LNCAP (cell line): ENCODE data around the gene FRMD6.

Experiments used
- TF ChIP-seq, protein P1 (sequence below): fragments of 450-650 bp; IDR thresholded peaks from 2 replicates; pipeline ENCODE4 v1.5.1; 2017; ENCODE audit warnings: mild to moderate bottlenecking

Gene FRMD6

DNA sequence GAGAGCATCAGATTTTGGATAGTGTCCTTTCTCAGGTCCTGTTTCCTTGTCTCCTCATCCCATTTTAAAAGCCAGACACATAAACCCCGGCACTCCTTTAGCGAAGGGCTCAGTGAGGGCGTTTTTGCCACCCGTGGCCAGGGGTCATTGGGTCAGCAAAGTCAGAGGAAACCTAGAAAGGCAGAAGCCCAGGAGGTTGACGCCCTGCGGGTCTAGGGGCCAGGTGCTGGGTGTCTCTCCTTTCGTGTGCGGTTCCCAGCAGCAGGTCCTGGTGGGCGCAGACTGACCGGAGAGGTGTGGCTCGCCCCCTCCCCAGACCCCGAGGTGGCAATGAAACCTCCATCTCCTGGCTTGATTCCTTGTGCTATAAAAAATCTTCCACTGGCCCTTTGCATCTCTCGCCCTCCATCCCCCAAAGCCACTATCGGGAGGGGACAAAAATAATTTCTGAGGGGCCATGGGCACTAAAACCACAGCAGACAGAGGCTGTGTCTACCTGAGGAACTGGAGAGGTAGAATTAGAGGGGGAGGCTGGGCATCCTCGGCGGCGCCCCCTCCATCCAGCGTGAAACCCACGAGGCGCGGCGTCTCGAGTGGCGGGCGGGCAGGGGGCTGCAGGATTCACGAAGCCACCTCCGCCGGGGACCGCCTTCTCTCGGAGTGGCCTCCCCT is 858 bp upstream of the FRMD6 start:
- TF ChIP-seq, protein P1, sequence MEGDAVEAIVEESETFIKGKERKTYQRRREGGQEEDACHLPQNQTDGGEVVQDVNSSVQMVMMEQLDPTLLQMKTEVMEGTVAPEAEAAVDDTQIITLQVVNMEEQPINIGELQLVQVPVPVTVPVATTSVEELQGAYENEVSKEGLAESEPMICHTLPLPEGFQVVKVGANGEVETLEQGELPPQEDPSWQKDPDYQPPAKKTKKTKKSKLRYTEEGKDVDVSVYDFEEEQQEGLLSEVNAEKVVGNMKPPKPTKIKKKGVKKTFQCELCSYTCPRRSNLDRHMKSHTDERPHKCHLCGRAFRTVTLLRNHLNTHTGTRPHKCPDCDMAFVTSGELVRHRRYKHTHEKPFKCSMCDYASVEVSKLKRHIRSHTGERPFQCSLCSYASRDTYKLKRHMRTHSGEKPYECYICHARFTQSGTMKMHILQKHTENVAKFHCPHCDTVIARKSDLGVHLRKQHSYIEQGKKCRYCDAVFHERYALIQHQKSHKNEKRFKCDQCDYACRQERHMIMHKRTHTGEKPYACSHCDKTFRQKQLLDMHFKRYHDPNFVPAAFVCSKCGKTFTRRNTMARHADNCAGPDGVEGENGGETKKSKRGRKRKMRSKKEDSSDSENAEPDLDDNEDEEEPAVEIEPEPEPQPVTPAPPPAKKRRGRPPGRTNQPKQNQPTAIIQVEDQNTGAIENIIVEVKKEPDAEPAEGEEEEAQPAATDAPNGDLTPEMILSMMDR = no peak

DNA sequence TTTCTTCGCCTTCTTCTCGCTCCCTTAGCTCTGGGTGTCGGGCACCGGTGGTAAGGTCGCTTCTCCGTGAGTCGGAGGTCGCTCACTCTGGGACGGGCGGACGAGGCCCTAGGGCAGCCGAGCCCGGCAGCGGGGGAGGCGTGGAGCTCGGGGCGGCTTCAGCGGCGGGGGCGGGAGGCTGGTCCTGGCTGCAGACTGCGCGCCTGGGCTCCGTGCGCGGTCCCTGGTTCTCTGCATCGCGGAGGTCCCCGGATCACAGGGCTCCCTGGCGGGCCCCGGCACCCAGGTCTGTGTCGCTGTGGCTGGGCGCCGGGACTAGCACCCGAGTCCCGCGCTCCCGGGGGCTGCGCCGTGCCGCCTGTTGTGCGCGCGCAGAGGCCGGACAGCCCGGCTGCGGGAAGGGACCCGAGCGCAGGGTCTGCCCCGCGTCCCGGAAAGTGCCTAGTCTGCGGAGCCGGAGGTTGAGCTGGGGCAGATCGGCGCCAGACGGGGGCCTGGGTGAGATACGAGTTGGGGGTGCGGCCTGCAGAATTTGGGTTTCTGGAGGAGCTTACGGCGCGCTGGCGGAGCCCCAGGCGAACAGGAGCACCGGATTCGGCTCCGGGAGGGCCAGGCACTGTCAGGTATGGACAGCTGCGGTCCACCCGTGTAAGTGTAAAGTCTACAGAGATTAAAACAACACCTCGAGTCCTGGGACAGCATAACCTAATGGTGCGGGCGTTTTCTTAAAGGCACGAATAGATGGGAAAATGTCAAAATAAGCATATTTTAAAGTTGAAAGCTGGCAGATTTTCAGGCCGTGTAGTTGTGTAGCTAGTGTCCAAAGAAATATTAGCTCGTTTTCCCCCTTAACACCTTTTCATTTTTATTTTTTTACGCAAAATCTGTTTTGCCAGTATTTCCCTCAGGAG is 713 bp downstream of the FRMD6 start:
- TF ChIP-seq, protein P1 = peak; percentile 32

DNA sequence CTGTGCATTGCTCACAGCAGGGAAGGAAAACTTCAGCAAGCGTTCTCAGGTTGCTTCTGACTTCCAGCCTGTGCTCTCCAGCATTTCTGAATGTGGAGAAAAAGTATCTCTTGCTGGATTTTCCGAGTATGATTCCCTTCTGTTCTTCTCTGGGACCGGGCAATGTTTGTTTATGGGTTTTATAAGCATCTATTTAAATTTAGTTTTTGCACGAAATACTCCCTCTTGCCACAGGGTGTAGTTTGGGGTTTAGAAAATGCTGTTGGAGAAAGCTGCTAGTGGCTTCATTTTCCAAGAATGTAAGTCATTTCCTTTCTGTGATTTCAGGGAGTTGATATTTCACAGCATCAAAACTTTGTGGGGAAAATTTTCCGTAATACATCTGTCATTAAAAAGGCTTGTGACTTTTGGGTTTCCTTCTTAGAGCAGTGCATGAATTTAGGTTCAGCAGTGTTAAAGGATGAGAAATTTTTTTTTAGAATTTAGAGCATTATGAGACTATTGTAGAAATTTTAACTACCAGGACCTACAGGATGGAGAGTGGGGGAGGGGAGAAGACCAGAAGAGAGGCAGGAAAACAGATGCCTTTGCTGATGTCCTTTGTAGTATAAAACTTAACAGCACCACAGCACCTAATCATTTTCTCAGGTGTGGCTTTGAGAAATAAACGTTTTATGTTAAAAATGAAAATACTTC is 1.5 kb downstream of the FRMD6 start:
- TF ChIP-seq, protein P1 = 0 out of 2 replicates have a peak, but pooled peaks have one; percentile 31

DNA sequence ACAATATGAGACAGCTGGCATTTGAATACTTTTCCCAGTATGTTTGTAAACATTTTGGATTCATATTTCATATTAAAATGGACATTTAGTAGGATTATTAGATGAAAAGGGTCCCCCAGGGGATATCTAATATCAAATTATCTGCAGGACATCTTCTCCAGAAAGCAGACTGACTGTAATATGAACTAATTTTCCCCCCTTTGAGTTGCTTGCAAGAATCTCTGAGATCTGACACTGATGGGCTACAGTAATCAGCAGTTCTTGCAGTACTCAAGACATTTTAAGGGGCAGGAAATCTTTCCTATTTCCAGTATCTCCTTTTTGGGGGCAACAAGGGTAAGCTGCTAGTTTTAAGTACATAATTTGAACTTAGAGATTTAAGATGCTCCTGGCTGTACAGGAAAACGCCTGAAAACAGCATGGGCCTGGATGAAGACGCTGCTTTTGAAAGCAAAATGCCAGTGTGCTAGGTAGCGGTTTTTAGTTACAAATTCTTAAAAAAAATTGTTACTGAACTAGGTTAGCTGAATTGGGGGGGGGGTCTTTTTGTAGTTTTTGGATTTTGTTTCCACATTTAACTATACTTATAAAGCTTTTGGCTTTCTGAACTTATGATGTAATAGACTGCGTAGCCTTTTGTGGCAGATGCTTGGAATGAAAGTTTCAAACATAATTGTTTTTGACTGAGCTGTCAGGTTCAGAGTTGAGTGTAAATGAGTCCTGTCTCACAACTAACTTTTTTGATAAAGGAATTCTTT is 2.2 kb downstream of the FRMD6 start:
- TF ChIP-seq, protein P1 = no peak

DNA sequence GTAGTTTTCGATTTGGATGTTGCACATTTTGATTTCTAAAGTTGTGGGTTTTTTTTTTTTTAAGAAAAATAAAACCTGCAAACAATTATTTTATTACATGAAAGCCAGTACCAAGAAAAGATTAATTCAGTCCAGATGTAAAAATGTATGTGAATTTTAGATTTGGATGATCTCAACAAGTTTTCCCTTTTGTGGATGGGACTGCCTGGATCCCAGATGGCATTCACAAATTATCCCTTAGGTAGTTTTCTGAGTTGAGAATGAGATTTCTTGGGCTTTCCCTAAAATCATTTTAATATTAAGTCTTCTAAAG is 2.8 kb downstream of the FRMD6 start:
- TF ChIP-seq, protein P1 = no peak

DNA sequence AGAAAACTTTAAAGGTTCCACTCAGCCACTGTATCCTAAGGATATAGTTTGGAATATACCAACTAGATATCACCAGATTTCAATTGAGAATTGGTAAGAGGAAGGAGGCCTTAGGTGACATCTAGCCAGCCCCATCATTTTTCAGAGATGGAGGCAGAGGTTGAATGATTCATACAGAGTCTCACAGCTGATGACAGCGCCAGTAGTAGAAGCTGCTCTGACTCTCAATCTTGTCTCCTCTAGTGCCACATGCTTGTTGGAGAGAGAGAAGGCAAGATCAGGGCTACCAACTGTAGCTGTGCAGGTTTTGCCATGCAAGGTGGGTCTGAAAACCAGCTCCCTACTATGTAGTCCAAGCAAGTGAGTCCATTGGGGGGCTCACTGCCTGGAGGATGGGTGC is 6.1 kb downstream of the FRMD6 start:
- TF ChIP-seq, protein P1 = no peak
